Loucy (cell line): Measurements from ENCODE around the gene MMP27.

Source experiments
- EZH2phosphoT487 ChIP-seq: fragments of 200-600 bp; IDR thresholded peaks from 2 replicates; pipeline ENCODE4 v1.6.1; 2018; ENCODE audit warnings: antibody characterized with exemption, mild to moderate bottlenecking, moderate library complexity, borderline replicate concordance
- TF ChIP-seq, protein P1 (sequence below): fragments of 200-600 bp; sonication (generic); conservative IDR thresholded peaks from 2 replicates; pipeline ENCODE4 v1.5.1; 2014; ENCODE audit warnings: mild to moderate bottlenecking, antibody characterized with exemption, low read length

DNA sequence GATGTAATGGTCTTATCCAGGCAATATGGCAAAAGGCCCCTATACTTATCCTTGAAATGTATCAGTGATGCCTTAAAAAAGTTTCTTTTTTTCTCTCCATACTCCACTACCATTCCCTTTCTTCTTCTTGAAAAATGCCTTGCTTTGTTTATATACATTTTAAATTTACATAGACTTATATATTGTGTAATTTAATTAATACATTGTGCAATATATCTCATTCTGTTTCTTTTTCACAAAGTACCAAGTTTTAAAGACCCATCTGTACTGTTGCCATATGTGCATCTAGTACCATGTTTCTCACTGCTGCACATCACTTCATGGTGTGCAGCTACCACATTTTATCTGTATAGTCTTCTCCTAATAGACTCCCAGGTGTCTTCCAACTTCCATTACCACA is 11.7 kb upstream of the MMP27 start:
- TF ChIP-seq, protein P1, sequence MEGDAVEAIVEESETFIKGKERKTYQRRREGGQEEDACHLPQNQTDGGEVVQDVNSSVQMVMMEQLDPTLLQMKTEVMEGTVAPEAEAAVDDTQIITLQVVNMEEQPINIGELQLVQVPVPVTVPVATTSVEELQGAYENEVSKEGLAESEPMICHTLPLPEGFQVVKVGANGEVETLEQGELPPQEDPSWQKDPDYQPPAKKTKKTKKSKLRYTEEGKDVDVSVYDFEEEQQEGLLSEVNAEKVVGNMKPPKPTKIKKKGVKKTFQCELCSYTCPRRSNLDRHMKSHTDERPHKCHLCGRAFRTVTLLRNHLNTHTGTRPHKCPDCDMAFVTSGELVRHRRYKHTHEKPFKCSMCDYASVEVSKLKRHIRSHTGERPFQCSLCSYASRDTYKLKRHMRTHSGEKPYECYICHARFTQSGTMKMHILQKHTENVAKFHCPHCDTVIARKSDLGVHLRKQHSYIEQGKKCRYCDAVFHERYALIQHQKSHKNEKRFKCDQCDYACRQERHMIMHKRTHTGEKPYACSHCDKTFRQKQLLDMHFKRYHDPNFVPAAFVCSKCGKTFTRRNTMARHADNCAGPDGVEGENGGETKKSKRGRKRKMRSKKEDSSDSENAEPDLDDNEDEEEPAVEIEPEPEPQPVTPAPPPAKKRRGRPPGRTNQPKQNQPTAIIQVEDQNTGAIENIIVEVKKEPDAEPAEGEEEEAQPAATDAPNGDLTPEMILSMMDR, result no peak
- TF ChIP-seq EZH2phosphoT487, result no peak
